ENCODE measurements around the gene TRPV5.

Gene TRPV5

DNA sequence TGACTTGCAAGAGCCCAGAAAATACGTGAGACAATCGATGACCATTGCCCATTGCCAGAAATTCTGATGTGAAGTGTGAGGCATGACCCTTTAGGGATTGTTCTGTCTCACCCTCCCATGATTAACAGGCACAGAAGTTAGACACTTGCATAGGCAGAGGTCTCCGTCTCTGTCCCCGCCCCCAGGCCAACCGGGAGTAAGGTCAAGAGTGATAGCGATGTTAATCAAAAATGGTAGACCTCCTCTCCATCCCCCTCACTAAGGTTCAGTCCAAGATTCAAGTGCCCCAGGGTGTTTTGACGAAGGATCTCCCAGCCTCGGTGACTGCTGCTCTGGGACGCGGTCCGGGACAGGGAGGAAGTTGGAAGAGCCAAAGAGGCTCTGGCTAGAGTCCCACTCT is 25.3 kb downstream of the TRPV5 start:
- DNase-seq = no peak

DNA sequence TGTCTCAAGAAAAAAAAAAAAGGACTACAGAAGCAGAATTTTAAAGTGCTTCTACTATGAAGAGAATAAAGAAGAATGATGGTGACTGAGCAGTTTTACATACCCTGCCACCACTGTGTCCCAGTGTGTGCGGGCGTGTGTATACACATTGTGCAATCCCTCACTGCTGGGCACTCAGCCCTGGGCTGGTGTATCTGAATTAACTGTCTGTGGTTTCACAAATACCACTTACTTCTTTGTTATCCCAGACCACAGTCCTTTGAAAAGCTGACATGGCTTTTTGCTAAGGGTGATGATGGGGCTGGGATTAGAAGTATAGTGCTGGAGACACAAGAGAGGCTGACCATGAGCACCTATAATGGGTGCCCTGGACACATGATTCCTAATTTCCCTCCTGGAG is 26.9 kb downstream of the TRPV5 start:
- no peak for DNase-seq

DNA sequence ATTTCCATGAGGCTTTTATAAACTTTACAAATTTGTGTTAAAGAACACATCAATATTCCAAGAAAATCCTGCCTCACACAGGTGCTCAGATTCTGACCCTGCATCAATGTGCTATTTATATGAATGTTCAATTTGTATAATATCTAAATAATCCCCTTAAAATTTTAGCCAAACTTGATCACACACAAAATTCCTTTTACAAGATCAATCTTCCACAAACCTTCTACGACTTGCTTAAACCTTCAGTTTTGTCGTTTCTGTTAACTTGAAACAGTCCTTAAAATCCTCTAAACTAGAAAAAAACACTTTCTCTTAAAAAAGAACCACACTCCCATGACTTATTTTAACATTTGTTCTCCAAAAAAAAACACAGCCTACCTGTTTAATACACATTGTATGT is 27.8 kb downstream of the TRPV5 start:
- no peak for DNase-seq

DNA sequence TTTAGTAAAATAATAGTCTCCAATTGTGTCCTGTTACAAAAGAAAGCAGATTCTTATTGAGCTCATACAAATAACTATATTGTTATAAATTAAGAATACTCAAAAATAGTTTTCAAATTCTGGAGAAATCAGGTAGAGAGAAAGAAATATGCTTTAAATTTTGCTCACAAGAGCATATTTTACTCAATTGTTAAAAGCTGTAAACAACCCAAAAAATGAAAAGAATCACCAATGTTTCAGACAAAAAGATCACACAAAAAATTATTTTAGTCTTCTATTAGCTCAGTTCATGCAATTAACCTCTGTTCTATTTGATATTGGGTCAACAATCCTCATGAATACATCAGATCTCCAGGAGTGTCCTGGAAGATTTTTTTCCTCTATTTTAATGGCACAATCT is 29.4 kb downstream of the TRPV5 start:
- DNase-seq = no peak

DNA sequence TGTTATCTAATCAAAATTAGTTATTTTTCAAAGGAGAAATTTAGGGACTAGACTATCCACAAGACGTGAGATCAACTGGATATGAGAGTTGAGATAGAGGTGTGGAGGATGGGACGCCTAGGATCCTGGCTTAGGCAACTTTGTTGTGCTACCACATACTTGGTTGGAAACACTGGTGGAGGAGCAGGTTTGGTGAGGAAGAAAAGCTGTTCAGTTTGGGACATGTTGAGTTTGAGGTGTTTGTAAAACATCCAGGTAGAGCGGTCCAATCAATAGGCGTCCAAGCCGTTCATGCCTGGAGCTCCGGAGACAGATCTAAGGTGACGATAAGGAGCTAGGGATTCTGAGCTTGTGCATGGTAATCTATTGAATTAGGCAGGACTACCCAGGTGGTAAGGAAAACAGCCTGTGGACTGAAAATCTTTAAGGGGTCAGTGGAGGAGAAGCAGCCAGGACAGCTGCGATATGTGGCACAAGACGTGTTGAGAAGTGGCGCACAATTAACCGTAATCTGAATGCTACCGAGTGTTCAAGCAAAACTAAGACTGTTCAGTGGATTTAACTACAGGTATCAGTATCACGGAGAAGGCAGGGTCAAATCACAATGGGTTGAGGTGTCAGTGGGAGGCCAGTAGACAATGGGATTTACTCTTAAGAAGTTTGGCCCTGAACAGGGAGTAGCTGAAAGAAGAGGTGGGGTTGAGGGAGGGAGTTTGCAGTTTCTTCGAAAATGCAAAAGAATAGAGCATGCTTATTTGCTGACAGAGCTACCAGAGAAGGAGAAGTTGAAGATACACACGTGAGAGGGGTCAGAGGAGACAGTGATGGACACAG is 31.9 kb downstream of the TRPV5 start:
- no peak for DNase-seq

DNA sequence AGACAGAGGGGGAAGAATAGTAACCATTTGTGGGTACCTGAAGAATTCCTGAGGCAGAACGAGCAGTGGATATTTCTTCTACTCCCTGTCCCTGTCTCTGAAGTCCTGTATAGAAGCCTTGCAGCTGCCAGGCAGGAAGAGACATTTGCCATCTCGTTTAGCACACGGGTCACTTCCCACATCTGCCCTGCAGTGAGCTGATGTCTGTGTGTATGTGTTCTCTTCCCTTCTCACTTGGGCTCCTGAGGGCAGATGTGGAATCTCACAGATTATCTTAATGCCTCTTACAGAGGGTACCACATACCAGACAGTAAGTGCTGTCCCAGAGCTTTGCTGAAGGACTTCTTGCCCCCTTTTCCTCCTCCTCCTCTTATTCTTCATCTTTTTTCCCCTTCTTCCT is 33.9 kb downstream of the TRPV5 start:
- no peak for DNase-seq

DNA sequence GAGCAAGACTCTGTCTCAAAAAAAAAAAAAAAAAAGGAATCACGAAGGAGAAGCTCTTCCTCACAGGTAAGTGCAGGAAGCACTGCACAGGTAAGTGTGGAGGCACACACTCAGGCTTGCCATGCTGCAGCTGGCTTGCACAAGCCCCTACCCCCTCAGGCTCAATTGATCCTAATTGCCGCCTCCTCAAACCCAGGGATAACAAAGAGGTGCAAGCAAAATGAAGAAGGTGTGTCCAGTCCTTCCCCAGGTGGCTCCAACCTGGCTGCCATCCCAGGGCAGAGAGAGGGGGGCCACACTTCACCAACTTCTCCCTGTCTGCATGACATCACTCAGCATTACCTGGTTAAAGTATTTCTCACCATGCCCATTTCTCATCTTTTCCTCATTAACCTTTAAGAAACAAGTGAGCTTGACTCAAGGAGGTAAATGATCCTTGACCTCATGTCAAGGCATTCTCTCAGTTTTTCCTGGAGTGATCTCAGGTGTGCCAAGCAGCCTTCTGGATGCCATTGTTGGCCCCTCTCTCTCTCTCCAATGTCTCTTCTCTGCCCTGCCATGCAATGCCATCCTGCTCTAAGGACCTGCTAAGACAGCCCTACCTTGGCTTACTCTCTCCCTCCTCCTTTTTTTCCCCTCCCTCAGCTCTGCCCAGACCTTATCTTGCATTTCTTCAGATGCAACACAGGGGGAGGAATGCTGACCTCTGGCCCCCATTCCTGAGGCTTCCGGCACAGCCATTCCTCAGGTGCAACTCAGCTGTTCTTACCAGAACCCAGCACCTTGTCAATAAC is 35.0 kb downstream of the TRPV5 start:
- DNase-seq = no peak

DNA sequence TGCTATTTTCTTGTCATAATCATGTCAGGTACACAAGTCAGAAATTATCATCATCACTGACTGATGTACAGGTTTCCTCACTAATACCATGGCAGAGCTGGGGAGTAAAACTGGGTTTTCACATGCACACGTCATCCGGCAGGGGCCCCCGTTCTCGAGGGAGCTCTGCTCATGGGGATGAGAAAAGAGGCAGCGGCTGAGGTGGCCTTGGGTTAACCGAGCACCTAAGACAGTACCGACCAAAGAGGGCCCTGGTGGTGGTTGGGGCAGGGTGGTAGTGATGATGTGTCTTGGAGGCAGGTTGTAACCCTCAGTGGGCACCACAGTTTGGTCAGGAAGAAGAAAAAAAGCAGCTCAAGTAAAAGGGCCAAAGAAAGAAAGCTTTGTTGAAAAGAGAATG is 35.9 kb downstream of the TRPV5 start:
- DNase-seq = no peak

DNA sequence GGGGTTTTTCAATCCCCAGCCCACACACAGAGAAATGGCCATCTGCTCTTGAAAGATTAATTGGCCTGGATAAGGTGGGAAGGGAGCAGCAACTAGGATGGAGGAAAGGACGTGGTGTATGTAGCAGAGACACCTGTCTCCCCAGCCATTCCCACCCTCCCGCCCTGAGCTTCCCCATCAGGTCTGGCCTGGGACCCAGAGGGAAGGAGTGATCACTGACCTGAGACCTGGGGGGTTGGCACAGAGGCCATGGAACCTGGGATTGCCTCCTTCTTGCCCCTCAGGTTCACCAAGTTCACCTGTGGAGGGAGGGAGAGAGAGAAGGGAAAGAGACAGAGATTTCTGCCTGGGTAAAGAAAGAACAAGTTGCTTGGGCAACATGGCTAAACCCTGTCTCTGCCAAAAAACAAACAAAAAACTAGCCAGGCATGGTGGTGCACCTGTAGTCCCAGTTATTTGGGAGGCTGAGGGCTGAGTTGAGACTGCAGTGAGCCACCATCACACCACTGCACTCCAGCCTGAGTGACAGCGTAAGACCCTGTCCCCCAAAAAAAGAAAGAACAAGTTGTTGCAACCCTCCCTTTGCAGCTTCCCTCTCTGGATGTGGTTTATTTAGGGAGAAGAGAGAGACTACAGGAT is 36.7 kb downstream of the TRPV5 start:
- DNase-seq = no peak

DNA sequence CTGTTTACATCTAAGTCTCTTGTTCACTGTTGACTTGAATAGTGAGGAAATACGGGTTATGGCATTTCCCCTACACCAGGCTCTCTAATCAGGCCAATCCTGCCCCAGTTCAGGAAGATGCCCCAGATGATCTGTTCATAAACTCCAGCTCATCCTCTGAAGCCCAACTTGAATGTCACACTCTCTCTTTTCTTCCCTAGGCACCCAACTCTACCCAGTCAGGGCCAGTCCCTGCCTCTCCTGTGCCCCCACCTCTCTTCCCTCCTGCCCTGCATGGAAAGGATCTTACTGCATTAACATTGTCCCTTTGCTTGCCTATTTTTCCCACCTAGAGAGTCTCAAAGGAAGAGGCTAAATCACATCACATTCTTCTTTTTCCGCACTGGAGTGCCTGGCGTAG is 37.4 kb downstream of the TRPV5 start:
- DNase-seq = no peak

DNA sequence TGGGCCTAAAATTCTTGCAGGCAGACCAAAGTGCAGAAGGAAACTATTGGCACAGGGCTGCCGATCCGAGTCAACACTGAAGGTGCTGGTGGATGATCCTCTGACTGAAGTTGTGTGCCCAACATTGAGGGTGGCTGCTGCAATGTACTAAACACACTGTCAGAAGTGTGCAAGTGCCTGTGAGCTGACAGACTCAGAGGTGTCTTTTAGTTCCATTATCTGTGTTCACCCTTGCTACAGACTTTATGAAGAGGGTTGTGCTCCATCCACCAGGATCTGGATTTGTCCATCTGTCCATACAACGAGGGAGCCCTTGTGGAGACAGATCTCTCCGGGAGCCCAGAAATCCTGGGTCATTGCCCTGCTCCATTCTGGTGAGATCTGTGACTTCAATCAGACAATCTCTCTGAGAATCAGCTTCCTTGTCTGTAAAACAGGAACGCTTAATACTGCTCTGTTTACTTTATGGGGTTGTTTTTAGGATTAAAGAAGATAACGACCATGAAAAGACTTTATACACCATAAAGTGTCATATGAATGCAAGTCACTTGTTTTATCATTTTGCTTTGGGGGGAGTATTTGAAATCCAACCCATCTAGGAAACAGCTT is 38.5 kb downstream of the TRPV5 start:
- no peak for DNase-seq

DNA sequence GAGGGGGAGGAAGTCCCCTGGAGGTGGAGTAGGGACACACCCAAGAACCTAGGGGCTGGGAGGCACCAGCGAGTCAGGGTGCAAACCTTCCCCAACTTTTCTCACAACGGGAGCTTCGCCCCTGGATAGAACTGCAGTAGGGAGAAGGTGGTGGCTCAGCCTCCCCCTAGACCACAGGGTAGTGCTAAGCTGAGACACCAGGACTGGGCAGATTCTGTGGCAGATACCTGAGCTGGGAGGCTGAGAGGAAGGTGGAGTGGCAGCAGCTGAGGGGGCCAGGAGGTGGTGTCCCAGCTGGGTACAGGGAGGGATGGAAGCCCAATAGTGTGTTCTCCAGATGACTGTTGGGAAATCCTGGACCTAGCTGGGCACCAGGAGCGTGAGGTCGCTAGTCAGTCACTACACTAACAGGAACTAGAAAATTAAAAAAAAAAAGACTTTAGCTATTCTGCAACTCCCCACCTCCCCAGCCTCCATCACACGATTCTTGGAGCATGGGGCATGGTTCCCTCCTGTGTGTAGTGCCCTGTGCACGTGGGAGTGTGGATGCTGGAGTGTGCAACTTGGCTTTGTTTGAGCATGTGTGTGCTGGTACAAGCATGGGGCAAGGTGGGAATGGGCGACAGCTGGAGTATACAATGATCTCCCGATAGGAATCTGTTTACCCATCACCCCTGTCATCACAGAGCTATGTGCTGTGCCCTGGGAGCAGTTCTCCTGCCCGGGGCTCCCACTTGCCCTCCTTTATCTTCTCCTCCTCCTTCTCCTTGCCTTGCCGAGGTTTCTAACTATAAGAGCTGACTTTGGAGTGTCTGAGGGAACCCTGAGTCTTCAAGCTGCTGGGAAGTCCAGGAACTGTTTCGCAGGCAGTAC is 39.2 kb downstream of the TRPV5 start:
- no peak for DNase-seq

DNA sequence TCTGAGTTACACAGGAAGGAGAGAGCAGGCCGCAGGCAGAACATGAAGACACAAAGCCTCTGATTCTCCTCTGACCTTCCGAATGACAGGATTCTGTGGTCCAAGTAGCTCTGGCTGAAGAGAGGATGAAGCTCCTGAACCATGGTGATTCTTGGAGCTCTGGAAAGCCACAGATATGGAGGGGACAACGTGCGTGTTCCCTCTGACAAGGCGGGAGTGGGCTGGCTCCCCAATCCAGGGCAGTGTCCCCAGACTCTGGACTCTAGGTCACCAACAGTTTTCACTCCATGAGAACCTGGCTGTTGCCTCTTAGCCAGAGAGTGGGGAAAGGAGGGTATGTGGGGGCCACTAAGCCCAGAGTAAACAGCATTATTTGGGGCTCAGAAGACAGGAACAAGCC is 40.6 kb downstream of the TRPV5 start:
- DNase-seq = no peak

DNA sequence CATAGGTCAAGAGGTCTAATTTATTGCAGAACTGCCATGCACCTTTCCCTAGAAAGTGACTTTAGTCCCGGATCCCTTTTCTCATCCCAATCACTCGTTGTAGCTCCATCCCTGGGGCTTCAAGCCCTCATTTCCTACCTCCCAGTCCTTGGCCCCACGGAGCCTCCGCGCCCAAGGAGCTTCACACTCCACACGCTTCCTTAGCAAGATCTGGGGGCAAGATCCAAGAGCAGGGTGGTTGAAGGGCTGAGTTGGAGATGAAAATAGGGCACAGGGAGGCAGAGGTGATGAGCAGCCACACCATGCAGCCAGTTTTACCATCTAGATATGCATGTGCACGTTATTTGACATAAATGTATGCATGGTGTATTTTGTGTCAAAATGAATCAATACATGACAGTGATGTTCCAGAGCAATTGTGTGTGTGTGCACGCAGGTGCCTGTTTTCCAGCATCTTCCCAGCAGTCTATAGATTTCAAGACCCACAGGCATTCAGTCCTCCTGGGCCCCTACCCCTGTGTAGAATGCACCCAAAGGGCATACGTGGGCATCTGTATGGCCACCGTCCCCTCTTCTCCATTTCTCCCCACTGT is 42.0 kb downstream of the TRPV5 start:
- DNase-seq = no peak

DNA sequence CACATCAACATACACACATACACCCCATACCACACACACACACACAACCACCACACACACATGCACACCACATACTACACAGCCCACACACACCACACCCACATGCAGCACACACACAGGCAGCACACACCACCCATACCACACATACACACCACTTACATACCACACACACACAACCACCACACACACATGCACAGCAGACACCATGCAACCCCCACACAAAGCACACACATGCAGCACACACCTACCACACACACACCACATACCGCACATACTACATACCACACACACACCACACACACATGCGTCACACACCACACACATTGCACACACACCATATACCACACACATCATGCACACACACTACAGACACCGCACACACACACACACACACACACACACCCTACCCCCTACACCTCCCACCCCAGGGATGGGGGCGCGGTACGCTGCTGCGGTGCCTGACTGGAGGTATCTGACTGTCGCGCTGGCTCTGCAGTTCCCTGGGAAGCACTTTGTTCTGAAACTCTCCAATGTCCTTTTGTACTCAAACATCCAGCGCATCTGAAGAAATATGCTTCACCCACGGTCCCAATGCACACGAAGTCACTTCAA is 42.6 kb downstream of the TRPV5 start:
- no peak for DNase-seq

DNA sequence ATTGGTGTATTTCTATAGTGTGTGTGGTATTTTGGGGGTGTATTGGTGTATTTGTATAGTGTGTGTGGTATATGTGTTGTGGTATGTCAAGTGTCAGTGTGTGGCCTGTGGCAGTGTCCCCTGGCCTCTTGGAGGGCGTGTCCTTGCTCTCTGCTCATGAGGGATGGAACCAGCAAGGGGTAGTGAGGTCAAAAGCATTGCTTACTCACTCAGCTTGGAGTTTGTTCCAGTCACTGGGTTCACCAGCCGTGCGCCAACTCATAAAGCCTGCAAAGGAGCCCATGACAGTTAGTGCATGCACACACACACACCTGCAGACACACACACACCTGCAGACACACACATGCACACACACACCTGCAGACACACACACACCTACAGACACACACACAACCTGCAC is 43.7 kb downstream of the TRPV5 start:
- no peak for DNase-seq

DNA sequence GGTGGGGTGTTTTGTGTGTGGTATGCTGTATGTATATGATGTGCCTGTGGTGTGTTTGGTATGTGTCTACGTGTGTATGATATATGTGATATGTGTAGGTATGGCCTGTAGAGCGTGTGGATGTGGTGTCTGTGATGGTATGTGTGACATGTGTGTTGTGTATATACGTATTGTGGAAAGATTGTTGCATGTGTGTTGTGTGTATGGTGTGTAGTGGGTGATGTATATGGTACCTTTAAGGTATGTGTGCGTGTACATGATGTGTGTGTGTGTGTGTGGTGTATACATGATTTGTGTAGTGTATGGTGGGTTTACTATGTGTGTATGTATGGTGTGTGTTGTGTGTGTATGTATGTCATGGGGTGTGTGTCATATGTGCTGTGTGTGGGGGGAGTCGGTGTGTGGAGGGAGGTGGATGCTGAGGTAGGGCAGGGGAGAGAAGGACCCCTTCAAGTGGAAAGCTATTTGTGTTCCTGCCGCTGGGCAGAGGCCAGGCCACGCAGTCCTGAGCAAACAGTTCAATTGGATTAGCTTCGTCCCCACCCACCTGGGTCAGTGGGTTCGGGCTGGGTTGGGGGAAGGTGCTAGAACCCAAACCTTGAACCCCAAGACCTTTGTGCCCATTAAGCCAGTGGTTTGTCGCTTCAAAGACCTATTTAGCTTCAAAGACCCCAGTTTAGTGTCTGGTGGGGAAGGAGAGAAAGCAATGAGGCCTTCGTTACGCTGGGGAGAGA is 46.1 kb downstream of the TRPV5 start:
- no peak for DNase-seq

DNA sequence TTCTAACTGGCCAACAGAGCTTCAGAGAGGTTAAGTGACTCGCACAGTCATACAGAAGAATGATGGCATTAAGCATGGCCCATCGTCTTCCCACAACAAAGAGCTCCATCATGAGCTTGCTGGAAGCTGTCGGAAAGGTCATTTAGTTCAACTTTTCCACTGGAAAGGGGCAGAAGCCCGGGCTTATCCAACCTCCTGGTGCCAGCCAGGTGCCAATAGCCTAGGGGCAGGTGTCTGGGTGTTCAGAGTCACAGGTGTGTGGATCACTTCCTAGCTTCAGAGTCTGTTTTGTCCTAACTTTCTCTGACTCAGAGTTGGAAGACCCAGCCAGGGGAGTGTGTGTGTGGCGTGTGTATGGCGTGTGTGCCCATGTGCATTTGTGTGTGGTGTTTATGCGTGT is 46.7 kb downstream of the TRPV5 start:
- no peak for DNase-seq

DNA sequence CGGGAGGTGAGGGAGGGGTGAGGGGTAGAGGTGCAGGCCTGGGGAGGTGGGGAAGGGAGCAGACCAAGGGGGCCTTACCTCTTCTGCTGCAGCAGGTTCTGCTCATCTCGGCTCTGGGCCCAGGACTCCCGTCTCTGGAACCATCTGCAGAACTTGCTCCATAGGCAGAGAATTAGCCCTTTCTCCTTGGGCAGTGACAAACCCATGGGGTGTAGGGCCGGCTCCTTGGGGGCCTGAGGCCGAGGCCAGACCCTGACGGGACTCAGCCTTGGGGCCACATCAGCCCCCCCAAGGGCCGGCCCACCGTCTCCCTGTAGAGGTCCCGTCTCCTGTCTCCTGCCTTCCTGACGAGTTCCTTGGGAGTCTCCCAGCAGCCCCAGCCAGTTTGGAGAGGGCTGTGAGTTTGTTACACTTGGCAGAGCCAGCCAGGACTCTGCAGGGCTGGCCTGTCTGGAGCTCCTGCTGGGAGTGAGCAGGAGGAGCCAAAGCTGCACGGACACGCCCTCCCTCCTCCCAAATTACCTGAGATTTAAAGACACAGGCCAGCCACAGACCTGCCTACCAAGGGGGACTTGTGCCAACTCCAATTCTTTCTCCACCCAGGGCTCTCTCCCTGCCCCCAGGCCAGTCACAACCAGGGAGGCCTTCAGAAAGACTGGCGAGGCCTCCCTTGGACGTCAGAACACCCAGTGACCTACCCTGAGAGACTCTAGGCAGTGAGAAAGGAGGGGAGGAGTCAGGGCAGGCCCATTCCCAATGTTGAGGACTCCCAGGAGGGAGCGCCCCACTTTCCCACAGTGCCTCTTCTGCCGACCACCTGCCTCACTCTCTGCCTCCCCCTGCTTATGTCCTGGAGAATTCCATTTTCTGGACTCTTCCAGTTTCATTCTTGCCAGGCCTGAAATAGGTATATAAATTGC is 48.0 kb downstream of the TRPV5 start, which contains the start of gene TRPV6:
Gene TRPV6, minus strand, starts transcription at position 435 of the 920 bp plus-strand sequence.
- peak in 1 of 14 donors; percentile 50 for DNase-seq

Data from C1 segment of cervical spinal cord (tissue), 14 donors.